ENCODE measurements around the gene TJP3. TPM values are rescaled to one million over a fixed set of nuclear protein-coding genes. Genes with fewer than 3 reads are reported as not detected.
A peak's percentile ranks its signal among the peaks of the same experiment; 100 is the strongest.

Gene TJP3
- total and polyA plus RNA-seq, 10 of the 15 experiments (the other 5 are each of a cell fraction or from before 2014, with no cell fraction given): 0.04 to 1.2 (median 0.29) TPM; not detected in 6

GRCh38 chr19:3721131-3721886 lies 13.1 kb downstream of the TJP3 start (continued):
- TF ChIP-seq E2F8 (IDR thresholded peaks at IDR 0.05; ENCODE audit: low read depth, partially characterized antibody) (no peak), ZNF384 (IDR thresholded peaks at IDR 0.05; ENCODE audit: borderline replicate concordance, low read depth, low read length) (no peak), SRF (IDR thresholded peaks at IDR 0.05; ENCODE audit: low read depth in 2 of 2, low read length in 2 of 2) (0 out of 4 replicates have a peak, but pooled peaks of 1 of the 2 experiments have one; percentile 33), FOXK2 (IDR thresholded peaks at IDR 0.05) (no peak), SMAD5 (IDR thresholded peaks at IDR 0.05; ENCODE audit: low read depth) (no peak), SPI1 (IDR thresholded peaks at IDR 0.05; ENCODE audit: borderline replicate concordance, insufficient read depth, low read depth, low read length) (no peak), GATAD2B (conservative IDR thresholded peaks at IDR 0.05; ENCODE audit: low read depth) (no peak; the same call in 1 of the 2 replicates), SREBF2 (IDR thresholded peaks at IDR 0.05; ENCODE audit: low read length) (no peak), SMARCA5 (IDR thresholded peaks at IDR 0.05) (peak; percentile 92), PBX3 (IDR thresholded peaks at IDR 0.05; ENCODE audit: insufficient replicate concordance, low read depth, low read length) (no peak), E4F1 (IDR thresholded peaks at IDR 0.05; ENCODE audit: borderline replicate concordance, partially characterized antibody) (peak; percentile 59), CBFB (IDR thresholded peaks at IDR 0.05; ENCODE audit: low read depth) (no peak), SUPT20H (IDR thresholded peaks at IDR 0.05; ENCODE audit: borderline replicate concordance, control insufficient read depth, low read depth, low read length) (no peak), KDM1A (IDR thresholded peaks at IDR 0.05; ENCODE audit: borderline replicate concordance) (no peak), SMC3 (IDR thresholded peaks at IDR 0.05; ENCODE audit: borderline replicate concordance, low read length) (no peak; the same call in 1 of the 2 replicates), NFXL1 (IDR thresholded peaks at IDR 0.05; ENCODE audit: borderline replicate concordance) (no peak), CREM (IDR thresholded peaks at IDR 0.05; ENCODE audit: low read depth) (0 out of 2 replicates have a peak, but pooled peaks have one; percentile 23), BCL11A (IDR thresholded peaks at IDR 0.05; ENCODE audit: low read depth, low read length) (no peak), TCF7 (IDR thresholded peaks at IDR 0.05; ENCODE audit: borderline replicate concordance) (no peak), MYC (IDR thresholded peaks at IDR 0.05; ENCODE audit: insufficient read depth, insufficient read length, insufficient replicate concordance, low read length, severe bottlenecking) (no peak)

All from GM12878 (cell line).